Kidney epithelial cell (primary cell): Measurements from ENCODE around the gene DHPS. TPM values are rescaled to one million over a fixed set of nuclear protein-coding genes. Genes with fewer than 3 reads are reported as not detected.
"Not testable (repeated sequence)": the region's sequence is repeated elsewhere in the genome, so short reads cannot be mapped to it uniquely, and the experiment has no call there.

ENCODE experiments used
- DNase-seq: peaks from one replicate; pipeline ENCODE4 v3.0.0-alpha.2; 2010; ENCODE audit warnings: low read depth
- H3K27me3 ChIP-seq: 2 replicates; pipeline ENCODE4 v1.6.0; 2011; ENCODE audit warnings: low read length; ENCODE audit not compliant: control insufficient read depth, insufficient read depth
- H3K36me3 ChIP-seq: 2 replicates; pipeline ENCODE4 v1.5.1; 2011; ENCODE audit warnings: low read length; ENCODE audit not compliant: control insufficient read depth, insufficient read depth
- H3K4me3 ChIP-seq: 2 replicates; pipeline ENCODE4 v1.5.1; 2011; ENCODE audit warnings: low read depth, mild to moderate bottlenecking, control low read depth, low read length
- total RNA-seq: library from RNA; depleted of rRNA; stranded (reverse); fragments of >200 nt; gene quantifications from 2 replicates; pipeline ENCODE4 v1.2.3, GENCODE V29; 2015
- TF ChIP-seq, protein P1 (sequence below): IDR thresholded peaks from 2 replicates; pipeline ENCODE4 v1.5.1; 2011; ENCODE audit warnings: mild to moderate bottlenecking, moderate library complexity, low read length, control low read depth, inconsistent platforms; ENCODE audit not compliant: insufficient read depth, poor library complexity, severe bottlenecking

Gene DHPS
- total RNA-seq, 1 donor from 2014 or later = 127 TPM

DNA sequence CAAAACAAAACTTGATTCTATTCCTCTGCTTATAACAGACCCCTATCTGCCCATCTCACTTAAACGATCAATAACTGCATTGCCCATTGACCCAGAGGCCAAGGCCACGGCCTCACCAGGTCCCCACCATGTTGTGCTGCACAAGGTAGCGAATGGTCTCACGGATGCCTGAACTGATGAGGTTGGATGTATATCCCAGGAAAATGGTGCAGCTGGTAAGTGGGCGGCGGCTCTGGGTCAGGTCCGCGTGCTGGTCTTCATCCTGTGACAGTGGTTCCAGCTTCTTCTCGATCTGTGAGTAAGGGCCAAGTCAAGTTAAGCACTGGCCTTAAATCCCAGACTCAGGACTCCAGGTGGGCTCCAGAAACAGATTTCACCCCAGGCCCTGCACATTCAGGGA is 1.6 kb downstream of the DHPS start:
- Histone ChIP-seq H3K4me3 (no peak overlapping the region), H3K27me3 (no peaks in the 10 kb centered on the region), H3K36me3 (peaks cover 8% of the 10 kb centered on the region)
- no peak for DNase-seq
- TF ChIP-seq, protein P1, sequence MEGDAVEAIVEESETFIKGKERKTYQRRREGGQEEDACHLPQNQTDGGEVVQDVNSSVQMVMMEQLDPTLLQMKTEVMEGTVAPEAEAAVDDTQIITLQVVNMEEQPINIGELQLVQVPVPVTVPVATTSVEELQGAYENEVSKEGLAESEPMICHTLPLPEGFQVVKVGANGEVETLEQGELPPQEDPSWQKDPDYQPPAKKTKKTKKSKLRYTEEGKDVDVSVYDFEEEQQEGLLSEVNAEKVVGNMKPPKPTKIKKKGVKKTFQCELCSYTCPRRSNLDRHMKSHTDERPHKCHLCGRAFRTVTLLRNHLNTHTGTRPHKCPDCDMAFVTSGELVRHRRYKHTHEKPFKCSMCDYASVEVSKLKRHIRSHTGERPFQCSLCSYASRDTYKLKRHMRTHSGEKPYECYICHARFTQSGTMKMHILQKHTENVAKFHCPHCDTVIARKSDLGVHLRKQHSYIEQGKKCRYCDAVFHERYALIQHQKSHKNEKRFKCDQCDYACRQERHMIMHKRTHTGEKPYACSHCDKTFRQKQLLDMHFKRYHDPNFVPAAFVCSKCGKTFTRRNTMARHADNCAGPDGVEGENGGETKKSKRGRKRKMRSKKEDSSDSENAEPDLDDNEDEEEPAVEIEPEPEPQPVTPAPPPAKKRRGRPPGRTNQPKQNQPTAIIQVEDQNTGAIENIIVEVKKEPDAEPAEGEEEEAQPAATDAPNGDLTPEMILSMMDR = no peak

DNA sequence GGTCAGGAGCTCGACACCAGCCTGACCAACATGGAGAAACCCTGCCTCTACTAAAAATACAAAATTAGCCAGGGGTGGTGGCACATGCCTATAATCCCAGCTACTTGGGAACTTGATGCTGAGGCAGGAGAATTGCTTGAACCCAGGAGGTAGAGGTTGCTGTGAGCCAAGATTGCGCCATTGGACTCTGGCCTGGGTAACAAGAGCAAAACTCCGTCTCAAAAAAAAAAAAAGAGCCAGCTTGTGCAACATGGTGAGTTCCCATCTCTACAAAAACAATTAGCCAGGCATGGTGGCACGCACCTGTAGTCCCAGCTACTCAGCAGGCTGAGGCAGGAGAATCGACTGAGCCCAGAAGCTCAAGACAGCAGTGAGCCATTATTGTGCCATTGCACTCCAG is 3.6 kb downstream of the DHPS start:
- H3K36me3 ChIP-seq, DNase-seq, H3K27me3 ChIP-seq, H3K4me3 ChIP-seq: not testable (repeated sequence)

DNA sequence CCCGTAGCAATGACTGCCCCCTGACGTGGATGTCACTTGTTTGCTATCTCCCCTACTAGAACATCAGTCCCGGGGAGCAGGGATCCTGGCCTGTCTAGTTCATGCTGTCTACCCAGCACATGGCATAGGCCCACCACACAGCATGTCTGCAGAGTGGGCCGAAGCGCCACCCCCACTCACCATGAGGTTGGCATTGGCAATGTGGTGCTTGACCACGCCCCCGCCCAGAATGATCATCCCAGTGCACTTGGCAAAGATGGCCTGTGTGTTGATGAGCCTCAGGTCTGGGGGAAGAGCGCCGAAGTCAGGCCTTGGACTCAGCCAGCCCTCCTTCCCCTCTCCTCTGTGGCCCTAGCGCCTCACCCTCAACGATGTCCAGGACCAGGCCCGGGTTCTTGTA is 4.8 kb downstream of the DHPS start:
- peaks cover 8% of the 10 kb centered on the region for H3K36me3 ChIP-seq
- DNase-seq = no peak
- TF ChIP-seq, protein P1 = no peak
- H3K27me3 ChIP-seq = no peaks in the 10 kb centered on the region
- H3K4me3 ChIP-seq = no peak overlapping the region

DNA sequence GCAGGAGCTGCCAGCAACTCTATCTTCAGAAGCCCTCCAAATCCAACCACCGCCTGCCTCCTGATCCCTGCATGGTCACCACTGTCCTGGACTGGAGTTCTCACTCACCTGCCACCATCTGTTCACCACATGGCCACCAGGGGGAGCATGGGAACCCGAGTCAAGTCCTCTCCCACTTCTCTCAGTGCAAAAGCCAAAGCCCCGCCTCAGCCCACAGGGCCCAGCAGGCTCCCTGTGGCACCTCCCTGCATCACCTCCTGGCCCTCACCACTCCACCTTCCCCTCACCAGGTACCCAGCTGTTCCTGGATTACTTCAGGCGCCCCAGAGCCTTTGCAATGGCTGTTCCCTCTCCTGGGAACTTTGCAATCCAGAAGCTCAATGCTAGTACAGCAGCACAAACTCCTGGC is 5.3 kb downstream of the DHPS start:
- H3K4me3 ChIP-seq = no peak overlapping the region
- no peaks in the 10 kb centered on the region for H3K27me3 ChIP-seq
- peak; percentile 25 for DNase-seq
- TF ChIP-seq, protein P1 = peak; percentile 94
- H3K36me3 ChIP-seq = peaks cover 8% of the 10 kb centered on the region

DNA sequence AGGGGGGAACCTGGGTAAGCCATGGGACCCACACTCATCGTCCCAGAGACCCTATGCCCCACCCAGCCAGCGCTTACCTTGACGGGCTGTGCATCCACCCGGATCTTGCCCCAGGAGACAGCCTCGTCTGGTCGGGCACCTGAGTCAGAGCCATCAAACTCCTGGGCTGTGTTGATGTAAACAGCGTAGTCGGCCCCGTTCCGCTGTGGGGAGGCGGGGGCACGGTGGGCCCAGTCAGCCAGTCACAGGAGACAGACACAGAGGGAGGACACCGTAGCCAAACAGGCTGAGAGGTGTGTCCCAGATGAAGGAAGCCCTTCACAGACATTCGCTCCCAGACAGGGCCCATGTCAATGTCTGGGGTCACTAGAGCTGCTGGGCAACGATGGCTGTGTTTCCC is 5.7 kb downstream of the DHPS start:
- Histone ChIP-seq H3K4me3 (no peak overlapping the region), H3K36me3 (peaks cover 8% of the 10 kb centered on the region)

DNA sequence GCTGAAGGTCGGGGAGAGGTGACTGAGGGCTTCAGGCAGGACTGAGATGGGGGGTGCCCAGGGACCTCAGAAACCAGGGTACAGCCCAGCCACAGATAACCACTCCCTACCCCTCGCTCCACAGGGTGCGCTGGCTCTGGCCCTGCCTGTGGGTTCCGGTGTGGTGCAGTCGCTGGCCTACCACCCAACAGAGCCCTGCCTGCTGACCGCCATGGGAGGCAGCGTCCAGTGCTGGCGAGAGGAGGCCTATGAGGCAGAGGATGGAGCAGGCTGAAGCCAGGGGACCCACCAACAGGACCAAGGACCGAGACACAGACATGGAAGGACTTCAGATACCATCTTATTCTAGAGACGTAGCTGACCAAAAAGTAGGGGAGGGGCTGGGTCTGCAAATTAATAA is 6.3 kb downstream of the DHPS start:
- peaks cover 8% of the 10 kb centered on the region for H3K36me3 ChIP-seq
- no peaks in the 10 kb centered on the region for H3K27me3 ChIP-seq
- TF ChIP-seq, protein P1 = no peak
- no peak overlapping the region for H3K4me3 ChIP-seq
- DNase-seq = no peak

More for the DNA sequence above, 5.7 kb downstream of the DHPS start:
- TF ChIP-seq, protein P1 = no peak
- H3K27me3 ChIP-seq = no peaks in the 10 kb centered on the region
- DNase-seq = no peak
